HUES6 (cell line): ENCODE data around the gene GALNT9.

Experiments
- H3K27ac ChIP-seq: 2 replicates; pipeline ENCODE4 v1.7.0; 2013; ENCODE audit warnings: low read depth, mild to moderate bottlenecking, low read length, inconsistent platforms
- H3K27me3 ChIP-seq: 2 replicates; pipeline ENCODE4 v1.6.1; 2013; ENCODE audit warnings: low read length; ENCODE audit not compliant: control insufficient read depth, insufficient read depth
- H3K36me3 ChIP-seq: 2 replicates; pipeline ENCODE4 v1.6.1; 2013; ENCODE audit warnings: low read length; ENCODE audit not compliant: control insufficient read depth, insufficient read depth
- H3K4me1 ChIP-seq: 2 replicates; pipeline ENCODE4 v1.6.1; 2013; ENCODE audit warnings: low read length; ENCODE audit not compliant: control insufficient read depth, insufficient read depth
- H3K4me3 ChIP-seq: 2 replicates; pipeline ENCODE4 v1.5.1; 2013; ENCODE audit warnings: low read depth, low read length
- H3K9ac ChIP-seq: one replicate; pipeline ENCODE4 v1.6.1; 2013; ENCODE audit warnings: mild to moderate bottlenecking, low read length
- H3K9me3 ChIP-seq: 2 replicates; pipeline ENCODE4 v1.6.1; 2013; ENCODE audit warnings: low read depth, low read length; ENCODE audit not compliant: control insufficient read depth, insufficient read depth

GALNT9 gene

GRCh38 chr12:132239796-132240668, 89.4 kb downstream of the GALNT9 start:
- H3K27ac ChIP-seq: no peak overlapping the region
- no peak overlapping the region for H3K4me3 ChIP-seq
- no peaks in the 10 kb centered on the region for H3K36me3 ChIP-seq
- H3K9me3 ChIP-seq: no peaks in the 10 kb centered on the region
- H3K27me3 ChIP-seq: peaks cover 45% of the 10 kb centered on the region
- H3K4me1 ChIP-seq: no peaks in the 10 kb centered on the region
- no peak overlapping the region for H3K9ac ChIP-seq

DNA sequence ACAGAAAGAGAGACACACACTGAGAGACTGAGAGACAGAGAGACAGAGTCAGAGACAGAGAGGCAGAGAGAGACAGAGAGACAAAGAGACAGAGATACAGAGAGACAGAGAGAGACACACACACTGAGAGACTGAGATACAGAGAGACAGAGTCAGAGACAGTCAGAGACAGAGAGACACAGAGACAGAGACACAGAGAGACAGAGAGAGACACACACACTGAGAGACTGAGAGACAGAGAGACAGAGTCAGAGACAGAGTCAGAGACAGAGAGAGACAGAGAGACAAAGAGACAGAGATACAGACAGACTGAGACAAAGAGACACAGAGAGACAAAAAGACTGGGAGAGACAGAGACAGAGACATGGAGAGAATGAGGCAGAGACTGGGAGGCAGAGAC, 90.0 kb downstream of the GALNT9 start:
- H3K27me3 ChIP-seq: peaks cover 46% of the 10 kb centered on the region
- no peaks in the 10 kb centered on the region for H3K4me1 ChIP-seq
- no peak overlapping the region for H3K27ac ChIP-seq
- no peak overlapping the region for H3K4me3 ChIP-seq
- no peak overlapping the region for H3K9ac ChIP-seq
- H3K9me3 ChIP-seq: no peaks in the 10 kb centered on the region
- H3K36me3 ChIP-seq: no peaks in the 10 kb centered on the region

DNA sequence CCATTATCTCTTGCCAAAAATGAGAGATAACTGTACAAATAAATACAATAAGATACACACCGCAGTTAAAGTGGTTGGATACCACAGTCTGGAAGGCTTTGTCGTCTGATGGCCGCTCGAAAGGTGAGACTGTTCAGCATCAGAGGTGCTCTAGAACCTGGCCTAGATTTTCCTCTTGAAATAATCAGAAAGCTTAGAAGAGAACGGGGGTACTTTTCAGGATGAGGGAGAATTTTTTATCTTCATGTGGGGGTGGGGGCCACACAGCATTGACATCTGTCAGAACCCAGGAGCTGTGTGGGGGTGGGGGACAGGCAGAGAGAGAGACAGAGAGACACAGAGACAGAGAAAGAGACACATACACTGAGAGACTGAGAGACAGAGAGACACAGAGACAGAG, 90.5 kb downstream of the GALNT9 start:
- Histone ChIP-seq H3K4me1 (no peaks in the 10 kb centered on the region), H3K9ac (no peak overlapping the region), H3K27me3 (peaks cover 46% of the 10 kb centered on the region), H3K27ac (no peak overlapping the region), H3K36me3 (no peaks in the 10 kb centered on the region), H3K4me3 (no peak overlapping the region), H3K9me3 (no peaks in the 10 kb centered on the region)

GRCh38 chr12:132238488-132238854, 90.9 kb downstream of the GALNT9 start:
- Histone ChIP-seq H3K9ac (no peak overlapping the region), H3K4me3 (no peak overlapping the region), H3K36me3 (no peaks in the 10 kb centered on the region), H3K27ac (no peak overlapping the region), H3K4me1 (no peaks in the 10 kb centered on the region), H3K27me3 (peaks cover 43% of the 10 kb centered on the region), H3K9me3 (no peaks in the 10 kb centered on the region)

DNA sequence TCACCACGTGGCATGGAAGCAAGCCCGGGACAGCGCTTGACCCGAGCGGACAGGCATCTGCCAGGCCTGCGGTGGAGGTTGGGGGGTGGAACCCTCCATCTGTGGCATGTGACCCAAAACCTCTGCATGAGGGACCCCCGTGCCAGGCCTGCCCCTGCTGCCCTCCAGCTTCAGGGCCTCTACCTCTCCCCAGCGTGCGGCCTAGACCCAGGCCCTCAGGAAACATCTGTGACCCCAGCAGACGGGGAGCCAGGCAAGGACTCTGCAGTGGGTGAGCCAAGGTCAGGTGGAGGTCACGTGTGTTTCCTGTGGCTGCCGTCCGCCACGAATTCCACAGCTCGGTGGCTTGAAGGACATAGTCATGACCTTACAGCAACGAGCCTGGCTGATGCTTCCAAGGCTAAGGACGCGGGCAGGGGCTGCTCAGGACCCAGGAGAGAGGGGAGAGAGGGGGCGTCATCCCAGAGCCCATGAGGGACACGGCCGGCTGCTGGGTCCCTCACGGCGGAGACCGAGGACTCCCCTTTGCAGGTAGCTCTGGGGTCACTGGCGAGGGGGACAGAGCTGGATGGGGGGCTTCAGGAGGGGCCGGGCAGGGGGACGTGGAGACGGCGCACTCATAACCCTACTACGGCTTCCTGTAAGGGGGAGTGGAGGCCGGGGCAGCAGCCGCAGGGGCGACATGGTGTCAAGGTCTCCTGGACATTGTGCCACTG, 91.5 kb downstream of the GALNT9 start:
- Histone ChIP-seq H3K9ac (no peak overlapping the region), H3K9me3 (no peaks in the 10 kb centered on the region), H3K27ac (no peak overlapping the region), H3K4me3 (no peak overlapping the region), H3K27me3 (peaks cover 44% of the 10 kb centered on the region), H3K36me3 (no peaks in the 10 kb centered on the region), H3K4me1 (no peaks in the 10 kb centered on the region)

DNA sequence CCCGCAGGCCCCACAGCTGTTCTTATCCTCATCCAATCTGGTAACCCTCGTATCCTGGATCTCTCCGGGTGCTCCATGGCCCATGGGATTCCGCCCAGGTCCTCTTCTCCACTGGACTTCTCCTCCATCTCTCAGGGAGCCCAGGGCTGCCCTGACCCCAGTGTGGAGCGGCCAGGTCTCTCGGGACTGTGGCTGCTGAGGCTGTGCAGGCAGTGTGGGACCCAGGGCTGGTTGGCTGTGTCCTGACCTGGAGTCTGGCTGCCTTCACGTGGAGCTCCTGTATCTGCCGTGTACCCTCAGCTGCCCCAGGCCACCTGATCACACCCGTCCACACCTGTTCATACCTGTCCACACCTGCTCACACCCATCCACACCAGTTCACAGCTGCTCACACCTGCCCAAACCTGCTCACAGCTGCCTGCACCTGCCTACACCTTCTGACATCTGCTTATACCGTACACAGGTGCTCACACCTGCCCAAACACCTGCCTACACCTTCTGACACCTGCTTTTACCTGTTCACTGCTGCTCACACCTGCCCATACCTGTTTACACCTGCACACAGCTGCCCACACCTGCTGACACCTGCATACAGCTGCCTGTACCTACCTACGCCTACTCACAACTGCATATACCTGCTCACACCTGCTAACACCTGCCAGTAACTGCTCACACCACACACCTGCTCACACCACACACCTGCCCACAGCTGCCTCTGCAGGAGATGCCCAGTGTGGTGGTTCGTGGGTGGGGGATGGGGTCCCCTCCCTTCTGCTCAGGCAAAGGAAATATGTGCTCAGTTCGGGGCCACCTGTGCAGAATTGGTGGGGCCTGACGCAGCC, 92.2 kb downstream of the GALNT9 start:
- Histone ChIP-seq H3K4me3 (no peak overlapping the region), H3K36me3 (no peaks in the 10 kb centered on the region), H3K9me3 (no peaks in the 10 kb centered on the region), H3K9ac (no peak overlapping the region), H3K4me1 (no peaks in the 10 kb centered on the region), H3K27ac (no peak overlapping the region), H3K27me3 (peaks cover 44% of the 10 kb centered on the region)

GRCh38 chr12:132236129-132236929, 93.1 kb downstream of the GALNT9 start:
- Histone ChIP-seq H3K9ac (no peak overlapping the region), H3K4me1 (no peaks in the 10 kb centered on the region), H3K27me3 (peaks cover 44% of the 10 kb centered on the region), H3K36me3 (no peaks in the 10 kb centered on the region), H3K9me3 (no peaks in the 10 kb centered on the region), H3K4me3 (no peak overlapping the region), H3K27ac (no peak overlapping the region)

GRCh38 chr12:132235116-132235820, 94.1 kb downstream of the GALNT9 start:
- Histone ChIP-seq H3K4me3 (no peak overlapping the region), H3K27me3 (peaks cover 50% of the 10 kb centered on the region), H3K27ac (no peak overlapping the region), H3K9me3 (no peaks in the 10 kb centered on the region), H3K36me3 (no peaks in the 10 kb centered on the region), H3K4me1 (no peaks in the 10 kb centered on the region), H3K9ac (no peak overlapping the region)

DNA sequence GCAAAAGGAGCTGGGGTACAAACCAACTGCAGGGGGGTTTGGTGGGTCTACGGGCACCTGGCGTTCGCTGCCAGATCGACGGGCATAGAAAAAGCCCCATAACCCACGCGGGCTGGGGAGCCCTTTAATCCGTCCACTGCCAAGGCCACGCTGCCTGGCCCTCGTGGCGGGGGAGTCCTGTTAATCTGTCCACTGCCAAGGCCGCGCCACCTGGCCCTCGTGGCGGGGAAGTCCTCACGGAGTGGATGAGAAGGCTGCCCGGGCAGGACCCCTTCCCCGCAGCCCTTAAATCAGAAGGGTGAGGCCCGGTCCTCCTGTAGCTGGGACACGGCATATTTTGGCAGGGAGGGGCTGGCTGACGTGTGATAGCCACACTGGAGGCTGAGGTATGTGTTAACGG, 99.0 kb downstream of the GALNT9 start:
- H3K4me3 ChIP-seq: no peak overlapping the region
- peaks cover 57% of the 10 kb centered on the region for H3K27me3 ChIP-seq
- no peaks in the 10 kb centered on the region; the same call in 1 of the 2 replicates for H3K4me1 ChIP-seq
- no peak overlapping the region for H3K27ac ChIP-seq
- no peaks in the 10 kb centered on the region for H3K36me3 ChIP-seq
- H3K9me3 ChIP-seq: peaks cover 2% of the 10 kb centered on the region; the same call in 1 of the 2 replicates
- no peak overlapping the region for H3K9ac ChIP-seq

DNA sequence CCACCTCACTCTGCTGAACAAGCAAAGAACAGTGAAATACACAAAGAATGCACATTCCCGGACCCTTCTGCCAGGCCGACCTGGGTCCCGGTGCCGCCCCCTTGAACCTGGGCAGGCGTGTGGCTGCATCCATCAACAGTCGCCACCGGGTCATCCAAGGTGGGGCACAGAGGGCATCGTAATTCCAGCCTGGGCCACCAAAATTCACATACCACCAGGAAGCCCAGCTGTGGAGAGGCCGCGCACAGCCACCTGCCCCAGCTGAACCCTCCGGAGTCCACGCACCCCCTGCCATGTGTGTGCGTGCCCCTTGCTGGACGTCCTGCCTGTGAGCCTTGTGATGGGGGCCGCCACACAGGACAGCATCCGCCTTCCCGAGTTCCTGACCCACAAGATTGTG, 99.5 kb downstream of the GALNT9 start:
- Histone ChIP-seq H3K27ac (no peak overlapping the region), H3K27me3 (peaks cover 53% of the 10 kb centered on the region), H3K9ac (no peak overlapping the region), H3K4me1 (no peaks in the 10 kb centered on the region; the same call in 1 of the 2 replicates), H3K9me3 (peaks cover 2% of the 10 kb centered on the region; the same call in 1 of the 2 replicates), H3K36me3 (no peaks in the 10 kb centered on the region), H3K4me3 (no peak overlapping the region)
